Erythroblast (primary cell): ENCODE measurements around the gene PHLPP2.

Source experiments
- GATA1 ChIP-seq: IDR thresholded peaks from 2 replicates; pipeline ENCODE4 v1.6.1; 2011; ENCODE audit warnings: low read depth, mild to moderate bottlenecking, control low read depth, low read length, moderate library complexity
- POLR2A ChIP-seq: IDR thresholded peaks from 2 replicates; pipeline ENCODE4 v1.6.1; 2011; ENCODE audit warnings: mild to moderate bottlenecking, low read length

DNA sequence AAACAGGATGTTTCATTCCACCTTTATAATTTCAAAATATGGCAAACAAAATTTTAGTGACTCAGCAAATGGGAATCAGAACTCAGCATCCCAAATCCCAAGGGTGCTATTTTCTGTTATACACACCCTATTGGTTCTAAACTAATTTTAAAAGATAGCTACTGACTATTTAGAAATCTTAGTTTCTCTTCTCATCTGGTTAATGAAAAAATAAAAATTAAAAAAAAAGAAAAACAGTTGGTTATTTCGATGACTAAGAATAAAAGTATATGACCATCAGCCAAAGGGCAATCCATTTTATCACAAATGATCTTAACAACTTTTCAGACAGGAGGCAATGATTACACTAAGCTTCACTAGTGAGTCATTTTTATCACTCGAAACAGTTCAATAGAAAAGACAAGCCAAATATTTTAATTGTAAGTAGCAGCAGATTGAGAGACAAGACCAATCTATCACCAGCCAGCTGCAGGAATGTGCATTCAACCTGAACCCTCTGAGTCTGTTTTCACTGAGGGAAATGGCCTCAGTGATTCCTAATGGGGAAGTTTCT lies 15.2 kb downstream of the PHLPP2 start:
- TF ChIP-seq POLR2A (no peak), GATA1 (no peak)
